Progenitor cell of endocrine pancreas (in vitro differentiated cells): ENCODE data around the gene CYP20A1. TPM values are rescaled to one million over a fixed set of nuclear protein-coding genes. Genes with fewer than 3 reads are reported as not detected.

Experiments used
- DNase-seq: peaks from one replicate; pipeline ENCODE4 v3.0.0; 2021; ENCODE audit warnings: low spot score; ENCODE audit not compliant: unreplicated experiment
- H3K27ac Mint-ChIP-seq: 2 replicates; pipeline ENCODE4 v1.8.0; 2021; ENCODE audit warnings: mild to moderate bottlenecking, moderate library complexity, mixed read lengths
- H3K27me3 Mint-ChIP-seq: 2 replicates; pipeline ENCODE4 v1.8.0; 2021; ENCODE audit warnings: mixed read lengths
- H3K36me3 Mint-ChIP-seq: 2 replicates; pipeline ENCODE4 v1.8.0; 2022; ENCODE audit warnings: mixed read lengths; ENCODE audit not compliant: insufficient read depth
- H3K4me1 Mint-ChIP-seq: 2 replicates; pipeline ENCODE4 v1.8.0; 2021; ENCODE audit warnings: low read depth, mixed read lengths
- H3K4me3 Mint-ChIP-seq: 2 replicates; pipeline ENCODE4 v1.8.0; 2021; ENCODE audit warnings: low read depth, mild to moderate bottlenecking, moderate library complexity, mixed read lengths
- H3K9me3 Mint-ChIP-seq: 2 replicates; pipeline ENCODE4 v1.8.0; 2021; ENCODE audit warnings: low read depth, mixed read lengths
- total RNA-seq: library from RNA; stranded (reverse); gene quantifications from 2 replicates; pipeline ENCODE4 v1.2.1, GENCODE V29; 2021
- TF ChIP-seq, protein P1 (sequence below): fragments of 200-600 bp; sonication (generic); IDR thresholded peaks from one replicate; pipeline ENCODE4 v1.5.0; 2021; ENCODE audit warnings: antibody characterized with exemption, mild to moderate bottlenecking; ENCODE audit not compliant: unreplicated experiment

Gene CYP20A1
- total RNA-seq, 1 donor from 2014 or later: 25.4 TPM

DNA sequence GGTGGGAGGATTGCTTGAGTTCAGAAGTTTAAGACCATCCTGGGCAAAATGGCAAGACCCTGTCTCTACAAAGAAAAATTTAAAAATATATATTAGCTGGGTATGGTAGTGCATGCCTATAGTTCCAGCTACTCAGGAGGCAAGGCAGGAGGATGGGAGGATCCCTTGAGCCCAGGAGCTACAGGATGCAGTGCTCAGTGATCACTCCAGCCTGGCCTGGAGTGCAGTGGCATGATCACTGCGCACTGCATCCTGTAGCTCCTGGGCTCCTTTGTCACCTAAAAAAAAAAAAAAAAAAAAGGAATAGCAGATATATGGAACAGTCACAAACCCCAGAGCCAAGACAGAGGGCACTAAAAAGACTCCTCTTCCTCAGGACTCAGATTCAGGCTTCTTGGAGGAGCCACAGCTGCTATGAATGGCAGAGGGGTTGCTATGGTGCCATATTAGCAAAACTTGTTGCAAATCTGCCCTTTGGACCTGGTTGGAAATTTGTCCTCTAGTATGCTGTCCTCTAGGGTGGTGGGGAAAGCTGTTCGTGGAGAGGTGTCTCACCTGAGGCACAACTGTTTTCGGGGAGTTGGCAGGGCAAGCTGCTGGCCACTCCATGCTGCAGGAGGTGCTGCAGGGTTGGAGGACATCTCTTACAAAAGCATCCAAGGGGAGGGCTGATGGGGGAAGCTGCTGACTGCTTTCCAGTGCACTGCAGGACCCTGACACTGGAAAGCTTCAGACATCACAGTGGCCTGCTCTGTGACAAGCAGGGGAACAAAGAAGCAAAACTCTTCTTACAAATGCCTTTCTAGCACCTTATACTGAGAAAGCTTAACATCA is 22.7 kb downstream of the CYP20A1 start:
- Mint-ChIP-seq H3K4me3 (no peak overlapping the region), H3K27ac (no peak overlapping the region)
- TF ChIP-seq, protein P1, sequence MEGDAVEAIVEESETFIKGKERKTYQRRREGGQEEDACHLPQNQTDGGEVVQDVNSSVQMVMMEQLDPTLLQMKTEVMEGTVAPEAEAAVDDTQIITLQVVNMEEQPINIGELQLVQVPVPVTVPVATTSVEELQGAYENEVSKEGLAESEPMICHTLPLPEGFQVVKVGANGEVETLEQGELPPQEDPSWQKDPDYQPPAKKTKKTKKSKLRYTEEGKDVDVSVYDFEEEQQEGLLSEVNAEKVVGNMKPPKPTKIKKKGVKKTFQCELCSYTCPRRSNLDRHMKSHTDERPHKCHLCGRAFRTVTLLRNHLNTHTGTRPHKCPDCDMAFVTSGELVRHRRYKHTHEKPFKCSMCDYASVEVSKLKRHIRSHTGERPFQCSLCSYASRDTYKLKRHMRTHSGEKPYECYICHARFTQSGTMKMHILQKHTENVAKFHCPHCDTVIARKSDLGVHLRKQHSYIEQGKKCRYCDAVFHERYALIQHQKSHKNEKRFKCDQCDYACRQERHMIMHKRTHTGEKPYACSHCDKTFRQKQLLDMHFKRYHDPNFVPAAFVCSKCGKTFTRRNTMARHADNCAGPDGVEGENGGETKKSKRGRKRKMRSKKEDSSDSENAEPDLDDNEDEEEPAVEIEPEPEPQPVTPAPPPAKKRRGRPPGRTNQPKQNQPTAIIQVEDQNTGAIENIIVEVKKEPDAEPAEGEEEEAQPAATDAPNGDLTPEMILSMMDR: no peak

DNA sequence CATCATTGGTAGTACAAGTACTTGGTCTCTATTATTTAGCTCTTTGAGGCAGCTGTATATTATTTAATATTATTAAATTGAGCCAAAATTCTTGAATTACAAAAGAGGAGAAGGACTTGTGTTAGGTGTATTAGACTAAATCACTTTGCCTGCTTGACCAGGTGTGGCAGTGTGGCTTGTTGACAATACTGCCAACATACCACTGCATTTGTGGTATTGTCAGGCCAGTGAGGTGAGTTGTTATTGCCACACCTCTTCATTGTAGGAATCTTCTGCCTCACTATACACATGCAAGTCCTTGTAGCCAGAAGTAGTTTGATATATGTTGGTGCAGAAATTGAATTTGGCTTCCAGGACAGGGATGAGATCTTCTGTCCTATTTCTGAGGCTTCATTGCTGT is 40.5 kb downstream of the CYP20A1 start:
- Mint-ChIP-seq H3K36me3 (peaks cover 12% of the 10 kb centered on the region), H3K9me3 (no peaks in the 10 kb centered on the region), H3K4me1 (no peaks in the 10 kb centered on the region), H3K4me3 (no peak overlapping the region), H3K27ac (no peak overlapping the region), H3K27me3 (no peaks in the 10 kb centered on the region)
- TF ChIP-seq, protein P1: no peak
- DNase-seq: no peak

More for the DNA sequence above, 22.7 kb downstream of the CYP20A1 start:
- no peaks in the 10 kb centered on the region for H3K9me3 Mint-ChIP-seq
- no peak for DNase-seq
- peaks cover 1% of the 10 kb centered on the region for H3K4me1 Mint-ChIP-seq
- H3K27me3 Mint-ChIP-seq: no peaks in the 10 kb centered on the region
- peaks cover 16% of the 10 kb centered on the region for H3K36me3 Mint-ChIP-seq

DNA sequence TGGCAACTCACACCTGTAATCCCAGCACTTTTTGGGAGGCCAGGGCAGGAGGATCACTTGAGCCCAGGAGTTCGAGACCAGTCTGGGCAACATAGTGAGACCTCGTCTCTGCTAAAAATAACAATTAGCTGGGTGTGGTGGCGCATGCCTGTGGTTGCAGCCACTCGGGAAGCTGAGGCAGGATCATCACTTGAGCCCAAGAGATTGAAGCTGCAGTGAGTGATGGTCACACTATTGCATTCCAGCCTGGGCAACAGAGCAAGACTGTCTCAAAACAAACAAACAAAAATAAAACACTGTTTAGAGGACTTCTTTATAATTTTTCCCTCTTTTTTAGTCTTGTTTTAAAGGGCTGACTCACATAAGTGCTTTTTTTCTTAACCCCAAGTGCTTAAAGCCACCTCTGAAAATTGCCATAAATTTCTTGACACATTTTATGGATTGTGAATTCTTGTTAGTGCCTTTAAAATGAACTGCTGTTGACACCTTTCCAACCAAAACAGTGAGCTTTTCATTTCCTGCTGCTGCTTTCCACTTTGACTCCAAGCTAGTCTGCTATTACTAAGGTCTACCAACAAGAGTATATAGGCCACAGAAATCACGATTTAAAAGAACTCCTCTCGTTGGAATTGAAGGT is 41.7 kb downstream of the CYP20A1 start:
- TF ChIP-seq, protein P1: no peak
- no peaks in the 10 kb centered on the region for H3K9me3 Mint-ChIP-seq
- H3K36me3 Mint-ChIP-seq: peaks cover 15% of the 10 kb centered on the region
- H3K27me3 Mint-ChIP-seq: no peaks in the 10 kb centered on the region
- H3K4me3 Mint-ChIP-seq: no peak overlapping the region
- no peaks in the 10 kb centered on the region for H3K4me1 Mint-ChIP-seq
- H3K27ac Mint-ChIP-seq: no peak overlapping the region
- no peak for DNase-seq

DNA sequence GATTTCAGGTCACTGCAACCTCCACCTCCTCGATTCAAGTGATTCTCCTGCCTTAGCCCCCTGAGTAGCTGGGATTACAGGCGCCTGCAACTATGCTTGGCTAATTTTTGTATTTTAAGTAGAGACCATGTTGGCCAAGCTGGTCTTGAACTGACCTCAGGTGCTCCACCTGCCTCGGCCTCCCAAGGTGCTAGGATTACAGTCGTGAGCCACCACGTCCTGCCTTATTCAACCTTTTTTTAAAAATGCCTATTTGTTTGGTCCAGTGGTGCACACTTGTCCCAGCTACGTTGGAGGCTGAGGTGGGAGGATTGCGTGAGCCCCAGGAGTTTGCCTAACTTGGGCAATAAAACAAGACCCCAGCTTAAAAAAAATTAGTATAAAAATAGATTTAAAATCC is 43.3 kb downstream of the CYP20A1 start:
- Mint-ChIP-seq H3K9me3 (no peaks in the 10 kb centered on the region), H3K4me3 (no peak overlapping the region), H3K36me3 (peaks cover 15% of the 10 kb centered on the region), H3K4me1 (no peaks in the 10 kb centered on the region), H3K27me3 (no peaks in the 10 kb centered on the region), H3K27ac (no peak overlapping the region)
- TF ChIP-seq, protein P1: no peak
- DNase-seq: no peak

DNA sequence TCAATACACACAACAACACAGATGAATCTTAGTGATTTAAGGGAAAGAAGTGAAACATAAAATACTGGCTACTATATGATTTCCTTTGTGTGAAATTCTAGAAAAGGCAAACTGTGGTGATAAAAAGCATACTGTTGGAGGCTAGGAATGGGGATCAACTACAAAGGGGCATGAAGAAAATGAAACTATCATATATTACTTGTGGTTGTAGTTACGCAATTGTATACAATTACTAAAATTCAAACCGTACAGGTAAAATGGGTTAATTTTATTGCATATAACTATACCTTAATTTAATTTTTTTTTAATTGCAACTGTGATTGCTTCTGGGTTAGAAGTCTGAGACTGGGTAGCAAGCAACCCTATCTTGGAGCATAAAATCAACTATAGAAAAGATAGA is 47.7 kb downstream of the CYP20A1 start:
- Mint-ChIP-seq H3K27me3 (no peaks in the 10 kb centered on the region), H3K9me3 (no peaks in the 10 kb centered on the region), H3K4me3 (no peak overlapping the region), H3K36me3 (peaks cover 12% of the 10 kb centered on the region), H3K4me1 (no peaks in the 10 kb centered on the region), H3K27ac (no peak overlapping the region)
- no peak for DNase-seq
- TF ChIP-seq, protein P1: no peak
